NK-92 treated with Interleukin-12 subunit alpha and Interleukin-12 subunit beta, amount 100 ng/mL, for 24 hours (cell line): ENCODE results near the gene RBM38.
A peak's percentile ranks its signal among the peaks of the same experiment; 100 is the strongest.

Experiments
- DNase-seq: peaks from one replicate; lab custom pipeline; 2025; lab: John Stamatoyannopoulos, UW

Gene RBM38

DNA sequence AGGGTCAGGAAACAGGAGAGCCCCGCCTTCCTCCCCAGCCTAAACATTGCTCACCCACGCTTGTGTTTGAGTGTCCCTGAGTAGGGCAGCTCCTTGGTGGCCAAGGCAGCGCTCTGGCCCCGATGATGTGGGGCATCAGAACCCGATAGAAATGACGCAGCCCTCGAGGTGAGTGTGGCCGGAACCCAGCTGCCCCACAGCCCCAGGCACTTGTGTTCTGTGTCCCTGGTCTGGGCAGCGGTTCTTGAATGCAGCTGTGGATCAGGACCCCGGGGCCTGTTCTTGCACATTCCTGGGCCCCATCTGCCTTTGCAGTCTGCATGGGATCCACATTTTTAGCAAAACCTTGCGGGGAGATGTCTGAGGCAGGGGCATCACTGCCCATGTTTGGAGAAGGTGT lies 12.8 kb downstream of the RBM38 start:
- no peak for DNase-seq

DNA sequence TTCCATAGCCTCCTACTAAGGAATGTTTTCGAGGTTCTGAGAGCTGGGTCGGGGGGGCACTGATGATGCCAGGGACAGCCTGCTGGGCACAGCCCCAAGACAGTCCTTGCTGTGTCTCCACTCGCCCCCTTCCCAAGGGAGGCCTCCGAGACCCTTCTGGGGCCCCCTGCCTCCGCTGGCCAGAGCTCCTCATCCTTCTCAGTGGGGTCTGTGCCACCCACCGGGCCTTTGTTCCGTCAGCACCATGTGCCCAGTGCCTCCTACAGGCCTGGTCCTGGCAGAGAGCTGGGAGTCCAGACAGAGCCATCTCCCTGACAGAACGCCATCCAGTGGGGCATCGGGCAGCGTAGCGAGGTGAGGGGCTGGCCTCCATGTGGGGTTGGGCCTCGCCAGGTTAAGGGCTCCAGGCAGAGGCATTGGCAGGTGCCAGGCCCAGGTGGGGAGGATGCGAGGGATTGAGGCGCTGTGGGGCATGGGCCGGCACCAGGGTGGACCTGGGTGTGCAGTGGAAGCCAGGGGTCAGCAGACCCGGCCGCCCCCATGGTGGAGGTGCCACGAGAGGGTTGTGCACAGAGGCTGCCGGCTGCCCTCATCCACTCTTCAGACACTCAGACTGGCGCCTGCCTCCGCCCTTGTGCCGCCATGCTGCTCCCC lies 13.3 kb downstream of the RBM38 start:
- no peak for DNase-seq

DNA sequence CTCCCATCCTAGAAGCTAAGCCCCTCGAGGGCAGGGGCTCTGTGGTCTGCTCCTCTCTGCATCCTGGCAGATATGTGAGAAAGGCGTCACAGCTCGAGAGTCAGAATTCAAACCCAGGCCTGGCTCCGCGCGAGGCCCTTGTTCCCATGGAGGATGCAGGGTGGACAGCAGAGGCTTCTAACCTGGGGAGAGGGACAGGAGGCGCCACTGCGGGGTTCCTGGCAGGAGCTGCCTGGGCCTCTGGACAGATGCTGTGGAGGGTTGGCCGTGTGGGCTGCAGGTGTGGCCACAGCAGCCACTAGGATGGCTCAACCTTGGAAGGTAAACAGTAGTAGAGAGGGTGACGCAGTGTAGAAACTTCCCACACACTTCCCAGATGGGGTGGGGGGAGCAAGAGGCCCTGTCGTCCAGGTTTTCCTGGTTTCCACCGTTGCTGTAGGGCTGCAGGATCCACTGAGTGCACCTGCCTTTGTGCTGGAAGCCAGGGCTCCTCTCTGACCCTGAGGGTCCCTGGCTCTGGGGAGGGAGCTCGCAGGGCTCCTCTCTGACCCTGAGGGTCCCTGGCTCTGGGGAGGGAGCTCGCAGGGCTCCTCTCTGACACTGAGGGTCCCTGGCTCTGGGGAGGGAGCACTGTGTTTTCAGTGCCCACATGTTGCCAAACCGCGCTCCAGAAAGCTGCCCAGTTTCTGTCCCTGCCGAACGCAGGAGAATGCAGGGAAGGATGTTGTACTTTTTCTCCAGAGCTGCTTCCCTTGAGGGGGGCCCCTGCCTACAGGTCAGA lies 14.2 kb downstream of the RBM38 start:
- no peak for DNase-seq

DNA sequence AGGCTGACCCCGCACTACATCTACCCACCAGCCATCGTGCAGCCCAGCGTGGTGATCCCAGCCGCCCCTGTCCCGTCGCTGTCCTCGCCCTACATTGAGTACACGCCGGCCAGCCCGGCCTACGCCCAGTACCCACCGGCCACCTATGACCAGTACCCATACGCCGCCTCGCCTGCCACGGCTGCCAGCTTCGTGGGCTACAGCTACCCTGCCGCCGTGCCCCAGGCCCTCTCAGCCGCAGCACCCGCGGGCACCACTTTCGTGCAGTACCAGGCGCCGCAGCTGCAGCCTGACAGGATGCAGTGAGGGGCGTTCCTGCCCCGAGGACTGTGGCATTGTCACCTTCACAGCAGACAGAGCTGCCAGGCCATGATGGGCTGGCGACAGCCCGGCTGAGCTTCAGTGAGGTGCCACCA lies 16.4 kb downstream of the RBM38 start:
- DNase-seq, result no peak

DNA sequence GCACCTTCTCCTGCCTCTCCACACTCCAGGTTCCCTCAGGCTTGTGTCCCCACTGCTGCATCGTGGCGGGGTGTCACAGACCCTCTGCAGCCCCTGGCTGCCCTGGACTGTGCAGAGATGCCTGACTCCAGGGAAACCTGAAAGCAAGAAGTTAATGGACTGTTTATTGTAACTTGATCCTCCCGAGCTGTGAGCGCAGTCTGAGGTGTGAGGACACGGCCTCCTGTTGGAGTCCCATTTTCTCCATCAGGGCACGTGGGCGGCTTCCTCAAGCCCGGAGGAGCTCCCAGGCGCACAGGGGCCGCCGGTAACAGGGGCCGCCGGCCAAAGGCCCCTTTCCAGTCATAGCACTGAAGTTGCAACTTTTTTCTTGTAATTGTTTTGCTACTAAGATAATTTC lies 16.9 kb downstream of the RBM38 start:
- no peak for DNase-seq

DNA sequence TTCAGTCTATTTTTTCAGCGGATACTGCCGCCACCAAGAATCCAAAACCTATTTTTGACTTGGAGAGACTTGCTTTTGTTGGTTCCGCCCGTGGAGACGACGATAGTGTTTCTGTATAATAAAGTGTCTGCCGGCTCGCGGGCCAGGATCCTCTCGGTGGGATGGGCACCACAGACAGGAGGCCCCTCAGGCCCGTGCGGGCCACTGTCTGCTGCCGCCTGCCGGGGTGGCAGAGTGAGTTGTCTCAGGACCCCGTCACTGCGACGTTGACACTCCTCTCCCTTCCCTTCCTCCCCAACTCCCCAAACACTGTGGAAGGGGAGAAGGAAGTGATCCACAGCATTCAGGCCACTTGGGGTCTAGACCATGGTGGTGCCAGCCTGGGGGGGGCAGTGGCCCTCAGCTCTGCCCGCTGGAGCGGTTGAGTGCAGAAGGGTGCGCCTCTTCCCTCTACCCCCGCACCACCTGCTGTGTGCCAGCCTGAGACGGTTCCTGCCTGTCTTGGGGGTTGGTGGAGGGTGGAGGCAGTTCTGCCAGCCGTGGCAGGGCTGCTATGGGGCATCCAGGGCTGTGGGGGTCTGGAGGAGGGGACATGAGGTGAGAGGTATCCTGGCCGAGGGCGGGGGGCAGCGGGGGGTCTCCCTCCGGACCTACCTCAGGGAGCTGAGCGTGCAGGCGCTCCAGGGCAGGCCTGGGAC lies 17.5 kb downstream of the RBM38 start:
- DNase-seq, result no peak

DNA sequence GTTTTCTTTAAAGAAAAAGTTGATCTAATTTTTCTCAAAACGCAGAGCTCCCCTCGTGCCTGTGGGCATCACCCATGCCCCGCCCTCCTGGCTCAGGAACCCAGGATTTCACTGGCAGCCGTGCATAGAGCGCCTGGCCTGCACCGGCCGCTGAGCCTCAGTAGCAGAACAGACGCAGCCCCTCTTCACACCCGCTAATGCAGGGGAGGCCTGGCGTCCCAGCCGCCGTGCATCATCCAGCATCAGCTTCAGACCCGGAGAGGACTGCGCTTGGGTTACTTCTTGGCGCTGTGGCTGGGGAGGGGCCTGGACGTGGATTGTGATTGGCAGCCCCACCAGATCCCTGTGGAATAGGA lies 18.1 kb downstream of the RBM38 start:
- DNase-seq, result no peak

DNA sequence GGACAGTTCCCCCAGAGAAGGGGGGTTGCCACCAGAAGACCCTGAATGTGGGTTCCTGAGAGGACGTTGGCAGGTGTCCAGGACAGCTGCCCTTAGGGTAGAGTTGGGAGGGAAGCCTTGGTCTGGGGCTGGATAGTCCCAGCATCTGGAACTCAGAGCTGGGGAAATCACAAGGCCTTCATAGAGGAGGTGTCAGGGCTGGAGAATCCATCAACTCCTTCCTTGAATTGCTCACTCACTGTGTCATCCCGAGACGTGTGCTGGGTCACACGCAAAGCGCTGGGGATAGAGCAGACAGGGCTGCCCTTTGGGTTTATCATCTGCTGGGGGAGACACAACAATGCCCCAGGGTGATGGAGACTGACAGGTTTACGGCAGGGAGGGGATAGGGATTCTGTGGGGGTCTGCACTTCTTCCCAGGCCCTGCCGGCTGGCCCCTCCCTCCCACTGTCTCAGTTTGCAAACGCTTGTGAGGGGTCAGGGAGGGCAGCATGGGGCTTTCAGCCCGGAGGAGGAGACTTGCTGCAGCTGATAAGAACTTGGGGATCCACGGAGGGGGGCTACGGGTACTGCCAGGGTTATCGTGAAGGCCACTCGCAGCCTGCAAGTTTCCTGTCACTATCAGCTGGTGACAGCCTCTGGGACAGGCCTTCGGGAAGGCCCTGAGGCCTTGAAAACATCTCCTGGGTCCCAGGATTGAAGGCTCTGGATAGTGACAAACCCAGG lies 18.6 kb downstream of the RBM38 start:
- no peak for DNase-seq

DNA sequence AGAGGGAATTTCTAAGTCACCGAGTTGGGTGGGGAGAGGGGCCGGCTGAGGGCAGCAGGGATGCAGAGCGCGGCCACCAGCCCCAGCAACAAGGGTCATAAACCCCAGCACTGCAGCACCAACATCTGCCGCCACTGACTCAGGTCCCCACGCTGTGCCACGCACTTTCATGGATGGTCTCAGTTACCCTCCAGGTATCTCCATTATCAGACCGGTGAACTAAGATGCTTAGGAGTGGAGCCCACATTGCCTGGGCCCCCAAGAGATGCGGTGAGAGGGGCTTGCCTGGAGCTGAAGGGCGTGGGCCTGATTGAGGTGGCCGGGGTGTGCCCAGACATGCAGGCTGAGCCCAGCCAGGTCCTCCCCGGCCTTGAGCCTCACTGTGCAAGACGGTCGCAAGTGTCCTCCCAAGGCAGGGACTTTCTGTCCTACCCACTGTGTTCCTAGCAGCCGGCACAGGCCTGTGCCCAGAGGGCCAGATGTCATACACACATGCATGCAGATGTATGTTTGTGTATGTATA lies 19.3 kb downstream of the RBM38 start:
- no peak for DNase-seq

DNA sequence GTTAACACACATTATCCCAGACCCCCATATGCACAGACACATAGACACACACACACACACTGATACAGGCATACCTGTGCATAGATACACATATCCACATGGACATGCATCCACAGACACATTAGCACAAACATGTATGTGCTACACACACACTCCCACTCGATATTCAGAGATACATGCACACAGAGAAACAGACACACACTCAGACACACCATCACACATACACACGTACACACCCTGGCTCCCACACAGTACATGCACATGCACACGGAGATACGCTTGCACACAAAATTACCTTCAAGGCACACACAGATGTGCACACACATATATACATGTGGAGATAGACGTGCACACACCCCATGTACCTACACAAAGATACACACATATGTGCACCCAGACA lies 19.7 kb downstream of the RBM38 start:
- DNase-seq, result no peak

DNA sequence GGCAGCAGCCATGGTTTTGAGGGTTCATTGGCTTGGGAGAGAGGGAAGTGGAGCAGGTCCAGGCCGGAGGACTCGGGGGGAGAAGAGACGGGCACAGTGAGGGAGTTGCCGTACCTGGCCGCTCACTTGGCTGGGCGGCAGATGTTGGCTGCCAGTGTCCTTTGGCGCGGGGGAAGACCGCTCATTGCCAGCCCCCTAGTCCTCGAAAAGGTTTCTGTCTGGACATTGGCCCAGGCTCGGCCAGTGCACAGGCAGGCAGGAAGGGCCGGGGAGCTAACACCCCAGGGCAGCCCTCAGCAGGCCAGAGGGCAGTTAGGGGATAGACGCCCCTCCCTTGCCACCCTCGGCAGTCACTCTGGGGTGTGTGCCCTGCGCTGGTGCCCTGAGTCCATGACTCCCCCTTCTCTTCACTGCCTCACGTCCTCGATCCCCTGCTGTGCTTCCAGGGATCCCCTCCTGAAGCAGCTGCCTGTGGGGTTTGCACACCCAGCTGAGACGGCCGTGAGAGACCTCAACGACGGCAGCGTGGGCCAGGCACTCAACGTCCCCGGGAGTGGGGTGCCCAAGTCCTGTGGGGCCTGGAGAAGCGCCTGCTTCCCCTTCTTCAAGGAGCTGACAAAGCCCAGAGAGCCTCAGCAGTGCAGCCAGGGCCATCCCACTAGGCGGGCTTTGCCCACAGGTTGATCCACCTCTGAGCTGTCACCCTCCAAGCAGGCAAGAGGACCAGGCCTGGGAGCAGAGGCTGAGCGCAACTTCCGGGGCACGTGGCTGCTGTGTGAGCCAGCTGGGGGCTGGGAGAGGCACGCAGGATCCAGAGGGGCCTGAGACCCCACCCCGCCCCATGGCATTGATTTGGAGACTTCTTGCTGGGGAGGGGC lies 20.4 kb downstream of the RBM38 start:
- no peak for DNase-seq

DNA sequence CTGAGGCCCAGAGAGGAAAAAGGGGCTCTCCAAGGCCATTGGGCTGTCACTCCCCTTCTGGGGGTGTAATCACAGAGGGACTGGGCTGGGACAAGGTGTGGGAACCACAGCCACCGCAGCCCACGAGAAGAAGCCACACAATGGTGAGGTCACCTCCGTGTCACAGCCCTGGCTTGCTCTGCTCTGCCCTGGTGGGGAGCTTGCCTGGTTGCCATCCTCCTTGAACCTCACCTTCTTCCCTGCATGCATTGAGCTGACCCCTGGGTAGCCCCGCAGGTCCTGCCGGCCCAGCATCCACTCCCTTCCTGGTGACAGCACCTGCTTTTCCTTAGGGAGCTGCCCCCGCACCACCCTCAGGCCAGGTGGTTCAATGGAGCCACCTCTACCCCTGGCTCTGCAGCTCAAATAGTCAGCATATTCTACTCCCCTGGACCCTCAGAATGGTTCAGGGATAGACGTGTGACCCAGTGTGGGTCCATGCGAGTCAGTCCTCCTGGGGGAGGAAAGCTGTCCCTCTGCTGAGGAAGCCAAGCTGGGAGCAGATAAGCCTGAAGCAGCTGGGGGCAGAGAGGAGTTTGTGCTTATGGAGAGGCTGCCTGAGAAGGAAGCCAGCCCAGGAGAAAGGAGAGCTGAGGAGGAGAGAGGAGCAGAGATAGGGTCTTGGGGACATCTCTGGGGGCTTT lies 21.3 kb downstream of the RBM38 start:
- DNase-seq, result peak; percentile 72

DNA sequence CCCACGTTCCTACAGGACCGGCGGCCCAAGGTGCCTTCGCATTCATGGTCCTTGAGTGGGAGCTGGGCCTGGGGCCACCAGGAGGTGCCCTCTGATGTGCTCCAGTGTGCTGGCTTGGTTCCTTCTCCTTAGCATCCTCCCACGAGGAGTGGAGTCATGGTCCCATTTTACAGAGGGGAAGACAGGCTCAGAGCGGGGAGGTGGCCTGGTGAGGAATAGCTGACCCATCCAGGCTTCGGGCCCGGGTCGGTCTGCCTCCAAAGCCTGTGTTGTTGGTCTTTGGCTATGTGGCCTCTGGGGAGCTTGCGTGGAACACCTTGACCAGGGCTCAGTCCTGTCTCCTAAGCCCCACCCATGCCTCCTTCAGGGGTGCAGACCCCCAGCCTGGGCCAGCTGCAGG lies 22.8 kb downstream of the RBM38 start:
- DNase-seq, result no peak

DNA sequence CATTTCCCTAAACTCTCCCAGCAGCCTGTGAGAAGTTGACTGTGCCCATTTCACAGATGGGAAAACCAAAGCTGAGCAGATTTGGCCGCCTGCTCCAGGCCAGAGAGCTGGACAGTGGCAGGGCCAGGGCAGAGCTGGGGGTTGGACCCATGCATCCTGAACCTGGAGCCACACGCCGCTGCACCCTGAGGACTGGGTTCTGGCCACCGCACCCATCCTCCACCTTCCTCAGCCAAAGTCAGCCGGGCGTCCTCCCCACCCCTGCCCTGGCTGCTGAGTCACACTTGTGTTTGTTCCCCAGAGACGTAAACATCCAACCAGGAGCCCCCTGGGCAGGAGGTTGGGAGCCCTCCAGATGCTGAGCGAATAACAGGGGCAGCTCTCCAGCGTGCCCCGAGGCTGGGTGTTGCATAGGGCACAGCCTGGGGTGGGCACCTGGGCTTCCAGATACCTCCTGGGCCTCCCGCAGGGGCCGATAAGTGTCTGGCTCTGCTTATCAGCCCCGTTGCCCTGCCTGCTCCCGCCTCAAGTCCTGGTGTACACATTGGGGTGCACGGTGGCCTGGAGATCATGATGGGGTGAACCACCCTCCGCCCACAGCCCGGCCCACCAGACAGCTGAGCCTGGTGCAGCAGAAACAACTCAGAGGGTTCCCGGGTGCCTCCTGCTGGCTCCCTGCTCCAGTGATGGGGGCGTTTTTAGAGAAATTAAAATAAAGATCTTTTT lies 23.8 kb downstream of the RBM38 start:
- no peak for DNase-seq

DNA sequence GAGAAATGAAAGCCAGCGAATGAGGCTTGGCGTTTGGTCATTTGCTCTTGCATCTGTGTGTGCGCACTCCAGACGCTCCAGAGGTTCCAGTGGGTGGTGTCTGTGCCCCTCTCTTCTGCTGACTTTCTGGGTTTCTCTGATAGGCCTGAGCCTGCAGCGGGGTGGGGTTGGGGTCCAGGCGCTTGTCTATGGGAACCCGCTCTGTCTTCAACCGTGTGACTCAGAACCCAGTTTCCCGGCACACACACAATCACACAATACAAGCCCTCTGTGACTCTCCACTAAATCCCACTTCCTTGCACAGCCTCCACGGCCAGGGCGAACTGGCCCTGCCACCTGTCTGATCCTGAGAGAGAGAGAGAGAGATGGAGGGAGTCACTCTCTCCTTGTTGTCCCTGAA lies 24.6 kb downstream of the RBM38 start:
- no peak for DNase-seq

DNA sequence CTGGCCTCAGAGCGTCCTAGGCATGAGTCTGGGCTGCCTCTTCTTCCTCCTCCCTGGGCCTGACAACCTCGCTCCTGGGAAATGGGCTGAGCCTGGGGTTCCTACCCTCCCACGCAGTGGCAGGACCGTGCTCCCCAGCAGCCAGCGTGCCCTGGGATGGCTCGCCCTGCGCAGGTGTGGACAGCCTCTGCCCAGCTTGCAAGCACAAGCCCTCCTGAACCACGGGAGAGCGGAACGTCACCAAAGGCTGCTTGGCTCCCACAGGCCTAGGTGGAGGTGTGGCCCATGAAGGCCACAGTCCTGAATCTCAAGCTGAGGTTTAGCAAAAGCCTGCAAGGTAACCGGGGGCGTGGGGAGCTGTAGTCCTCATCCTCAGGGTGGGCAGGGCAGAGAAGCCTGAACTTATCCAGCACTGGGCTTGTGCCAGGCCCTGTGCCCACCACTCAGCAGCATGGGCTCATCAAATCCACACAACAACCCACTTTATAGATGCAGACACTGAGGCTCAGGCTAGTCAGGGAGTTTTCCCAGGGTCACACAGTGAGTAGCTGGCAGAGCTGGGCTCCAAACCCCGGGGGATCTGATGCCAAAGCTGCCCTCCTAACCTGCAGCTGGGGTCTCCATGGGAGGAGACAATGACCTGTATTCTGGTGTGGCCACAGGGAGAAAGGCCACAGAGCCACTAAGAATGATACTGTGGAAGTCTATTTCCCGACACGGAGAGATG lies 25.3 kb downstream of the RBM38 start:
- DNase-seq, result no peak

DNA sequence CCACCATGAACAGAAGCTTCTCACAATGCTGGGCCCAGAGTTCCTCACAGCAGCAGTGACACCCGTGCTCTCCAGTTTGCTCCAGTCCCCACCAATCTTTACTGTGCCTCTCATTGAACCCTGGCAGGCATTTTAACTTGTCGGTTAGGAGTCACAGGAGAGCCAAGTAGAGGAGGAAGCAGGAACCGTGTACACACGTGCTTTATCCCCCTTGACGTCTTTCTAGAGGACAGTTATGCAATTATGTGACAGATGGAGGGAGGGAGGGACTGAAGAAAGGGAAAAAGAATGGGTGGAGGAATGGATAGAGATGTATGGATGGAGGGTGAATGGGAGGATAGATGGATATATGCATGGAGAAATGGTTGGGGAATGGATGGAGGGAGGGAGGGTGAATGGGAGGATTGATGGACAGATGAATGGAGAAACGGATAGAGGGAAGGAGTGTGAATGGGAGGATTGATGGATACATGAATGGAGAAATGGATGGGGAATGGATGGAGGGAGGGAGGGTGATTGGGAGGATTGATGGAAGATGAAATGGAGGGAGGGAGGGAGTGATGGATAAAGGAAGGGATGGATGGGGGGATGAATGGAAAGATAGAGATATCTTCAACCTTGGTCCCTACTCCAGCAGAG lies 26.0 kb downstream of the RBM38 start:
- DNase-seq, result no peak

DNA sequence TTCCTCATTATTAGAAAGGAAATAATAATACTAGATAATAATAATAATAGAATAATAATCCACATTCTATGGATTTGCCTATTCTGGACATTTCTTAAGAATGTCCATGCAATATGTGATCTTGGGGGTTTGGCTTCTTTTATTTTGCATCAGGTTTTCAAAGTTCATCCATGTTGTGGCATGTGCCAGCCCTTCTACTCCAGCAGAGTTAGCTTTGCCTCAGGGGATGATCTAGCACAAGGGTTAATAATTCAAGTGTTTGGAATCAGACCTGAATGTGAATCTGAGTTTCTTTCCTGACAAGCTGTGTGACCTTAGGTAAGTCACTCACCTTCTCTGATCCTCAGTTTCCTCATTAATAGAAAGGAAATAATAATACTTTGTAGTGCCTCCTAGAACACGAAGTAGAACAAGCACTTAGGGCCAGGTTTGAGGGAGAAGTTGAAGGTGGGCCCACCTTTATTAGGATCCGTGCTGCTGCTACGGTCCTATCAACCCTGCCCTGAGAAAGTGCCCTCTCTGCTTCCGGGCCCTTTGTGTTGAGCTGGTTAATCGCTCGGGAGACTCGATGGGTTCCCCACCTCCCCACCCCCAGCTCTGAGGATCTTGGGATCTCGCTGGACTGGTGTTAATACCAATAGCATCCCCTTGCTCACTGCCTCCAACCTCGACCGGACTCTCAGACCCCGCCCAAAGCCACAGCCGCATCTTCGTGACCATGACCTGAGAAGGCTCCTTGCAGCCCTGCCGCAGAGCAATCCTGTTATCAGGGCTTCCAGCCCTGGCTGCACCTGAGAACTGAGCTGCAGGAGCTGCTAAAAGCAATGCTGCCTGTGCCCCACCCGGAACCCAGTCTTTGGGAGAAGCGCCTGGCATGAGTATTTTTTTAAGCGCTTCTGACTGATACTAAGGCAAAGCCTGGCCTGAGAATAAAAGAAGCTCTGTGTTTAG lies 26.9 kb downstream of the RBM38 start:
- no peak for DNase-seq
